SH-SY5Y (cell line): ENCODE data around the gene SETDB2.

Source experiments
- GATA2 ChIP-seq: IDR thresholded peaks from 2 replicates; pipeline ENCODE4 v1.6.1; 2011; ENCODE audit warnings: mild to moderate bottlenecking, low read depth, low read length
- GATA3 ChIP-seq: IDR thresholded peaks from 2 replicates; pipeline ENCODE4 v1.6.1; 2011; ENCODE audit warnings: low read depth, mild to moderate bottlenecking, low read length, moderate library complexity

DNA sequence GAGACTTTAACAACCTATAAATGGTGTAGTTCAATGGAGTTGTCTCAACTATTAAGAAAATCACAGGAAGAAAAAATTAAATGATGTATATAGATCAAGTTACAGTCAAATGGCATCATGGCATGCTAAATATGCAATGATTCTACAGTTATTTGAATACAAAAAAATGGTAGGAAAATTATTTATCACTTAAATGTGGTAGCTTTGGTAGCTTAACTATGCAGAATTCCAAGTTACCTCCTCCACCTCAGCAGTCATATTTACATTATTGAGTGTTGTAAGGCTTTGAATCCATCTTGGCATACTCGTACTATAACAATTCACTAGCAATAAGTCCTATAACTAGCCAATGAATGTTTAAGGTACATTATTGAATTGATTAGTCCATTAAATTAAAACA, 37.0 kb upstream of the SETDB2 start:
- TF ChIP-seq GATA2, result no peak
- no peak for TF ChIP-seq GATA3
